IMR-90 (cell line): ENCODE data around the gene DNTT.

Experiments used
- CHD1 ChIP-seq: IDR thresholded peaks from 2 replicates; pipeline ENCODE4 v1.6.1; 2012; ENCODE audit warnings: low read depth, low read length, improper control_type of control experiment
- FOS ChIP-seq: fragments of 150-350 bp; IDR thresholded peaks from 2 replicates; pipeline ENCODE4 v1.6.1; 2016; ENCODE audit warnings: low read depth, low read length
- NFE2L2 ChIP-seq: fragments of 150-350 bp; IDR thresholded peaks from 2 replicates; pipeline ENCODE4 v1.6.1; 2016; ENCODE audit warnings: low read depth, mild to moderate bottlenecking, low read length
- POLR2A ChIP-seq: IDR thresholded peaks from 2 replicates; pipeline ENCODE4 v1.6.1; 2012; ENCODE audit warnings: mild to moderate bottlenecking, low read depth, low read length
- TF ChIP-seq, protein P1 (sequence below): conservative IDR thresholded peaks from 2 replicates; pipeline ENCODE4 v1.5.1; 2012; ENCODE audit warnings: mild to moderate bottlenecking, low read depth, low read length, improper control_type of control experiment

- TF ChIP-seq, protein P1, sequence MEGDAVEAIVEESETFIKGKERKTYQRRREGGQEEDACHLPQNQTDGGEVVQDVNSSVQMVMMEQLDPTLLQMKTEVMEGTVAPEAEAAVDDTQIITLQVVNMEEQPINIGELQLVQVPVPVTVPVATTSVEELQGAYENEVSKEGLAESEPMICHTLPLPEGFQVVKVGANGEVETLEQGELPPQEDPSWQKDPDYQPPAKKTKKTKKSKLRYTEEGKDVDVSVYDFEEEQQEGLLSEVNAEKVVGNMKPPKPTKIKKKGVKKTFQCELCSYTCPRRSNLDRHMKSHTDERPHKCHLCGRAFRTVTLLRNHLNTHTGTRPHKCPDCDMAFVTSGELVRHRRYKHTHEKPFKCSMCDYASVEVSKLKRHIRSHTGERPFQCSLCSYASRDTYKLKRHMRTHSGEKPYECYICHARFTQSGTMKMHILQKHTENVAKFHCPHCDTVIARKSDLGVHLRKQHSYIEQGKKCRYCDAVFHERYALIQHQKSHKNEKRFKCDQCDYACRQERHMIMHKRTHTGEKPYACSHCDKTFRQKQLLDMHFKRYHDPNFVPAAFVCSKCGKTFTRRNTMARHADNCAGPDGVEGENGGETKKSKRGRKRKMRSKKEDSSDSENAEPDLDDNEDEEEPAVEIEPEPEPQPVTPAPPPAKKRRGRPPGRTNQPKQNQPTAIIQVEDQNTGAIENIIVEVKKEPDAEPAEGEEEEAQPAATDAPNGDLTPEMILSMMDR, result no peak
- no peak for TF ChIP-seq POLR2A
- no peak for TF ChIP-seq FOS
- no peak for TF ChIP-seq NFE2L2
- no peak for TF ChIP-seq CHD1
These were observed 62.3 kb downstream of the DNTT start for GRCh38 chr10:96366508-96366907.
